Measurements from ENCODE around the gene HECTD4. TPM values are rescaled to one million over a fixed set of nuclear protein-coding genes. Genes with fewer than 3 reads are reported as not detected.

Gene HECTD4
- total RNA-seq, 1 experiment from 2014 or later: 31.2 TPM

DNA sequence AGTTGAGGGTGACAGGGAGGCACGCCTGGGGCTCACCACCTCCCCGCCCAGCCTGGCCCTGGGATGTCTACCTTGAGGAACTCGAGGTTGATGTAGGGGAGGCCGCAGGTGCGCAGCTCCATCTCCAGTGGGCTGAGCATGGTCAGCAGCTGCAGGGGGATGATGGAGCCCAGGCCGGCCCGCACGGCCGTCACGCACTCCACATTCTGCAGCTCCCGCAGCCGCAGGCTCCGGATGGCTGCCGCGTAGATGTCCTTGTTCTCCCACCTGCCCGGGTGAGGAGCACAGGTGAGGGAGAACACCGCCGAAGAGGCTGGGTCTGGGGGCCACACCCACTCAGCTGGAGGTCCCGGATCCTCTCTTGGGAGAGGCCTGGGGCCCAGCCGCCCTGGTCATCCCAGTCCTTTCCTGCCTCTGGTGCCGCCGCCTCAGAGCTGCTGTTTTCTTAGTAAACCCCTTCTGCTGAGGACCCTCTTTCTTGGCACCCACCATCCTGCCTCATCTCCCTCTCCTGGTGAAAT, 218.7 kb downstream of the HECTD4 start:
- Histone ChIP-seq H3K9me2 (ENCODE audit: insufficient read depth) (no peaks in the 10 kb centered on the region), H3K36me3 (ENCODE audit: control insufficient read depth in 1 of 2, insufficient read depth in 2 of 2, low read length in 2 of 2) (peaks cover 0 to 9% of the 10 kb centered on the region in 2 experiments; a peak in 2 of 4 replicates), H3K4me3 (replicated peaks in 1 of 2; ENCODE audit: low read depth in 1 of 2, low read length in 2 of 2) (no peak overlapping the region), H2AFZ (ENCODE audit: low read depth, low read length, poor library complexity, severe bottlenecking) (no peak overlapping the region), H3K4me2 (ENCODE audit: low read length) (no peak overlapping the region), H3K27me3 (ENCODE audit: insufficient read depth, low read length) (no peaks in the 10 kb centered on the region), H3K9me3 (ENCODE audit: control insufficient read depth in 1 of 2, insufficient read depth in 1 of 2, low read depth in 1 of 2, low read length in 2 of 2) (no peaks in the 10 kb centered on the region), H3K79me2 (ENCODE audit: insufficient read depth, low read length) (no peaks in the 10 kb centered on the region), H4K20me1 (ENCODE audit: insufficient read depth) (no peaks in the 10 kb centered on the region), H3K9ac (ENCODE audit: low read length) (no peak overlapping the region), H3K27ac (ENCODE audit: low read depth, low read length) (no peak overlapping the region), H3K4me1 (ENCODE audit: control insufficient read depth in 1 of 2, insufficient read depth in 2 of 2, low read length in 2 of 2) (no peaks in the 10 kb centered on the region)
- RAD21 ChIA-PET (ENCODE audit: low non-redundant PET in 1 of 2, low total read pairs in 2 of 2, uncharacterized antibody in 2 of 2, unreplicated experiment in 2 of 2): no interaction called here
- TF ChIP-seq SP1 (IDR thresholded peaks at IDR 0.05; ENCODE audit: low read depth): no peak
- TF ChIP-seq, protein P1, sequence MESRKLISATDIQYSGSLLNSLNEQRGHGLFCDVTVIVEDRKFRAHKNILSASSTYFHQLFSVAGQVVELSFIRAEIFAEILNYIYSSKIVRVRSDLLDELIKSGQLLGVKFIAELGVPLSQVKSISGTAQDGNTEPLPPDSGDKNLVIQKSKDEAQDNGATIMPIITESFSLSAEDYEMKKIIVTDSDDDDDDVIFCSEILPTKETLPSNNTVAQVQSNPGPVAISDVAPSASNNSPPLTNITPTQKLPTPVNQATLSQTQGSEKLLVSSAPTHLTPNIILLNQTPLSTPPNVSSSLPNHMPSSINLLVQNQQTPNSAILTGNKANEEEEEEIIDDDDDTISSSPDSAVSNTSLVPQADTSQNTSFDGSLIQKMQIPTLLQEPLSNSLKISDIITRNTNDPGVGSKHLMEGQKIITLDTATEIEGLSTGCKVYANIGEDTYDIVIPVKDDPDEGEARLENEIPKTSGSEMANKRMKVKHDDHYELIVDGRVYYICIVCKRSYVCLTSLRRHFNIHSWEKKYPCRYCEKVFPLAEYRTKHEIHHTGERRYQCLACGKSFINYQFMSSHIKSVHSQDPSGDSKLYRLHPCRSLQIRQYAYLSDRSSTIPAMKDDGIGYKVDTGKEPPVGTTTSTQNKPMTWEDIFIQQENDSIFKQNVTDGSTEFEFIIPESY (IDR thresholded peaks at IDR 0.05; ENCODE audit: extremely low read depth, insufficient replicate concordance, low read length): no peak
- TF ChIP-seq RAD21 (IDR thresholded peaks at IDR 0.05; ENCODE audit: low read depth): no peak
- TF ChIP-seq POLR2A (IDR thresholded peaks at IDR 0.05; ENCODE audit: borderline replicate concordance, extremely low read depth, insufficient read depth, insufficient read length): no peak
- no peak for TF ChIP-seq FOSL1 (IDR thresholded peaks at IDR 0.05; ENCODE audit: low read depth)
- TF ChIP-seq, protein P2, sequence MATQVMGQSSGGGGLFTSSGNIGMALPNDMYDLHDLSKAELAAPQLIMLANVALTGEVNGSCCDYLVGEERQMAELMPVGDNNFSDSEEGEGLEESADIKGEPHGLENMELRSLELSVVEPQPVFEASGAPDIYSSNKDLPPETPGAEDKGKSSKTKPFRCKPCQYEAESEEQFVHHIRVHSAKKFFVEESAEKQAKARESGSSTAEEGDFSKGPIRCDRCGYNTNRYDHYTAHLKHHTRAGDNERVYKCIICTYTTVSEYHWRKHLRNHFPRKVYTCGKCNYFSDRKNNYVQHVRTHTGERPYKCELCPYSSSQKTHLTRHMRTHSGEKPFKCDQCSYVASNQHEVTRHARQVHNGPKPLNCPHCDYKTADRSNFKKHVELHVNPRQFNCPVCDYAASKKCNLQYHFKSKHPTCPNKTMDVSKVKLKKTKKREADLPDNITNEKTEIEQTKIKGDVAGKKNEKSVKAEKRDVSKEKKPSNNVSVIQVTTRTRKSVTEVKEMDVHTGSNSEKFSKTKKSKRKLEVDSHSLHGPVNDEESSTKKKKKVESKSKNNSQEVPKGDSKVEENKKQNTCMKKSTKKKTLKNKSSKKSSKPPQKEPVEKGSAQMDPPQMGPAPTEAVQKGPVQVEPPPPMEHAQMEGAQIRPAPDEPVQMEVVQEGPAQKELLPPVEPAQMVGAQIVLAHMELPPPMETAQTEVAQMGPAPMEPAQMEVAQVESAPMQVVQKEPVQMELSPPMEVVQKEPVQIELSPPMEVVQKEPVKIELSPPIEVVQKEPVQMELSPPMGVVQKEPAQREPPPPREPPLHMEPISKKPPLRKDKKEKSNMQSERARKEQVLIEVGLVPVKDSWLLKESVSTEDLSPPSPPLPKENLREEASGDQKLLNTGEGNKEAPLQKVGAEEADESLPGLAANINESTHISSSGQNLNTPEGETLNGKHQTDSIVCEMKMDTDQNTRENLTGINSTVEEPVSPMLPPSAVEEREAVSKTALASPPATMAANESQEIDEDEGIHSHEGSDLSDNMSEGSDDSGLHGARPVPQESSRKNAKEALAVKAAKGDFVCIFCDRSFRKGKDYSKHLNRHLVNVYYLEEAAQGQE (IDR thresholded peaks at IDR 0.05; ENCODE audit: low read depth): no peak
- TF ChIP-seq EZH2 (IDR thresholded peaks at IDR 0.05): no peak
- TF ChIP-seq ZNF274 (IDR thresholded peaks at IDR 0.05; ENCODE audit: low read depth, low read length): no peak
- TF ChIP-seq SRF (IDR thresholded peaks at IDR 0.05; ENCODE audit: low read depth): no peak
- TF ChIP-seq CBX3 (IDR thresholded peaks at IDR 0.05; ENCODE audit: low read depth): no peak
- TF ChIP-seq EGR1 (IDR thresholded peaks at IDR 0.05; ENCODE audit: low read depth): no peak
- TF ChIP-seq ZFX (IDR thresholded peaks at IDR 0.05): no peak
- no peak for TF ChIP-seq ELF1 (IDR thresholded peaks at IDR 0.05; ENCODE audit: borderline replicate concordance, low read depth)
- TF ChIP-seq EZH2phosphoT487 (IDR thresholded peaks at IDR 0.05; ENCODE audit: borderline replicate concordance): no peak
- no peak for TF ChIP-seq TCF7L2 (IDR thresholded peaks at IDR 0.05; ENCODE audit: borderline replicate concordance, extremely low read depth, insufficient read depth, insufficient read length)
- TF ChIP-seq, protein P3, sequence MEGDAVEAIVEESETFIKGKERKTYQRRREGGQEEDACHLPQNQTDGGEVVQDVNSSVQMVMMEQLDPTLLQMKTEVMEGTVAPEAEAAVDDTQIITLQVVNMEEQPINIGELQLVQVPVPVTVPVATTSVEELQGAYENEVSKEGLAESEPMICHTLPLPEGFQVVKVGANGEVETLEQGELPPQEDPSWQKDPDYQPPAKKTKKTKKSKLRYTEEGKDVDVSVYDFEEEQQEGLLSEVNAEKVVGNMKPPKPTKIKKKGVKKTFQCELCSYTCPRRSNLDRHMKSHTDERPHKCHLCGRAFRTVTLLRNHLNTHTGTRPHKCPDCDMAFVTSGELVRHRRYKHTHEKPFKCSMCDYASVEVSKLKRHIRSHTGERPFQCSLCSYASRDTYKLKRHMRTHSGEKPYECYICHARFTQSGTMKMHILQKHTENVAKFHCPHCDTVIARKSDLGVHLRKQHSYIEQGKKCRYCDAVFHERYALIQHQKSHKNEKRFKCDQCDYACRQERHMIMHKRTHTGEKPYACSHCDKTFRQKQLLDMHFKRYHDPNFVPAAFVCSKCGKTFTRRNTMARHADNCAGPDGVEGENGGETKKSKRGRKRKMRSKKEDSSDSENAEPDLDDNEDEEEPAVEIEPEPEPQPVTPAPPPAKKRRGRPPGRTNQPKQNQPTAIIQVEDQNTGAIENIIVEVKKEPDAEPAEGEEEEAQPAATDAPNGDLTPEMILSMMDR (IDR thresholded peaks at IDR 0.05 in 2 of 3, conservative IDR thresholded peaks at IDR 0.05 in 1 of 3; ENCODE audit: borderline replicate concordance in 1 of 3, insufficient read depth in 1 of 3, low read depth in 2 of 3, low read length in 2 of 3): no peak
- TF ChIP-seq SIN3A (IDR thresholded peaks at IDR 0.05; ENCODE audit: low read depth): no peak
- no peak for TF ChIP-seq YY1 (IDR thresholded peaks at IDR 0.05; ENCODE audit: extremely low read depth, insufficient replicate concordance, low read depth, low read length)
- TF ChIP-seq, protein P4, sequence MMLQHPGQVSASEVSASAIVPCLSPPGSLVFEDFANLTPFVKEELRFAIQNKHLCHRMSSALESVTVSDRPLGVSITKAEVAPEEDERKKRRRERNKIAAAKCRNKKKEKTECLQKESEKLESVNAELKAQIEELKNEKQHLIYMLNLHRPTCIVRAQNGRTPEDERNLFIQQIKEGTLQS (IDR thresholded peaks at IDR 0.05): no peak
- TF ChIP-seq CEBPB (IDR thresholded peaks at IDR 0.05; ENCODE audit: low read depth): no peak
- intact Hi-C loops (cut with micrococcal nuclease): no loop called here
- ATAC-seq: no peak
- CTCF ChIA-PET: no interaction called here
- no peak for DNase-seq (ENCODE audit: low read depth, low spot score)
- POLR2A ChIA-PET: no interaction called here
- BruUV-seq (replicated peaks): no TSS peak
